Liver (tissue), 9 donors: ENCODE results near the gene MSMB. TPM values are rescaled to one million over a fixed set of nuclear protein-coding genes. Genes with fewer than 3 reads are reported as not detected.

Experiments used
- DNase-seq: peaks from one replicate; pipeline ENCODE4 v3.0.0-alpha.2; 2017; ENCODE audit warnings: low spot score
- H3K27ac ChIP-seq, 2 donors: one replicate each; pipeline ENCODE4 v1.7.0; 2013; ENCODE audit warnings: inconsistent platforms in 2 of 2, low read length in 2 of 2, control low read depth in 1 of 2, low read depth in 1 of 2, mild to moderate bottlenecking in 1 of 2
- H3K27me3 ChIP-seq, 4 donors: one replicate each; pipeline versions ENCODE4 v1.6.1 to v1.7.0; 2013; ENCODE audit warnings: low read length in 3 of 4, inconsistent platforms in 1 of 4, mild to moderate bottlenecking in 1 of 4, moderate library complexity in 1 of 4; ENCODE audit not compliant: control insufficient read depth in 4 of 4, insufficient read depth in 4 of 4
- H3K36me3 ChIP-seq, 4 donors: one replicate each; pipeline versions ENCODE4 v1.6.1 to v1.7.0; 2013; ENCODE audit warnings: low read length in 3 of 4, mild to moderate bottlenecking in 3 of 4, low read depth in 1 of 4, moderate library complexity in 1 of 4; ENCODE audit not compliant: control insufficient read depth in 4 of 4, insufficient read depth in 3 of 4
- H3K4me1 ChIP-seq, 4 donors: one replicate each; pipeline versions ENCODE4 v1.6.1 to v1.7.0; 2013; ENCODE audit warnings: low read length in 3 of 4, mild to moderate bottlenecking in 3 of 4, moderate library complexity in 1 of 4; ENCODE audit not compliant: control insufficient read depth in 4 of 4, insufficient read depth in 4 of 4
- H3K4me3 ChIP-seq, 3 donors: one replicate each; pipeline versions ENCODE4 v1.6.1 to v1.7.0; 2013; ENCODE audit warnings: low read length in 3 of 3, control low read depth in 1 of 3, low read depth in 1 of 3, mild to moderate bottlenecking in 1 of 3
- H3K9ac ChIP-seq, 2 donors: one replicate each; pipeline ENCODE4 v1.7.0; 2013; ENCODE audit warnings: low read length in 2 of 2, mild to moderate bottlenecking in 2 of 2, moderate library complexity in 2 of 2, control low read depth in 1 of 2, low read depth in 1 of 2
- H3K9me3 ChIP-seq, 4 donors: one replicate each; pipeline versions ENCODE4 v1.6.1 to v1.7.0; 2013; ENCODE audit warnings: low read length in 3 of 4; ENCODE audit not compliant: control insufficient read depth in 4 of 4
- ATF3 ChIP-seq: IDR thresholded peaks from 2 replicates; pipeline ENCODE4 v1.6.1; 2016; ENCODE audit warnings: antibody characterized with exemption
- CTCF ChIP-seq: fragments of 150-350 bp; IDR thresholded peaks from 2 replicates; pipeline ENCODE4 v1.5.1; 2017; ENCODE audit warnings: improper control_type of control experiment, low read depth, low read length; ENCODE audit not compliant: missing input control
- EGR1 ChIP-seq, 2 donors: IDR thresholded peaks; 2 replicates each; pipeline ENCODE4 v1.6.1; 2016 to 2018; ENCODE audit warnings: antibody characterized with exemption in 2 of 2, low read depth in 2 of 2
- FOXA1 ChIP-seq: IDR thresholded peaks from 2 replicates; pipeline ENCODE4 v1.6.1; 2016; ENCODE audit warnings: antibody characterized with exemption
- FOXA2 ChIP-seq: IDR thresholded peaks from 2 replicates; pipeline ENCODE4 v1.6.1; 2016; ENCODE audit warnings: antibody characterized with exemption
- GABPA ChIP-seq, 2 donors: IDR thresholded peaks in 1 of 2; conservative IDR thresholded peaks in 1 of 2; 2 replicates each; pipeline ENCODE4 v1.6.1; 2016; ENCODE audit warnings: antibody characterized with exemption in 2 of 2, mild to moderate bottlenecking in 1 of 2, moderate library complexity in 1 of 2
- HNF4A ChIP-seq, 2 donors: conservative IDR thresholded peaks; 2 replicates each; pipeline ENCODE4 v1.6.1; 2016; ENCODE audit warnings: antibody characterized with exemption in 2 of 2, mild to moderate bottlenecking in 2 of 2
- HNF4G ChIP-seq: IDR thresholded peaks from 2 replicates; pipeline ENCODE4 v1.6.1; 2016; ENCODE audit warnings: antibody characterized with exemption
- JUND ChIP-seq, 2 donors: IDR thresholded peaks; 2 replicates each; pipeline ENCODE4 v1.6.1; 2016; ENCODE audit warnings: antibody characterized with exemption in 2 of 2
- MAX ChIP-seq: IDR thresholded peaks from 2 replicates; pipeline ENCODE4 v1.6.1; 2016; ENCODE audit warnings: antibody characterized with exemption
- NR2F2 ChIP-seq: IDR thresholded peaks from 2 replicates; pipeline ENCODE4 v1.6.1; 2016; ENCODE audit warnings: antibody characterized with exemption
- RAD21 ChIP-seq, 2 donors: IDR thresholded peaks; 2 replicates each; pipeline ENCODE4 v1.6.1; 2016; ENCODE audit warnings: antibody characterized with exemption in 2 of 2, mild to moderate bottlenecking in 2 of 2
- REST ChIP-seq: IDR thresholded peaks from 2 replicates; pipeline ENCODE4 v1.6.1; 2016; ENCODE audit warnings: antibody characterized with exemption, mild to moderate bottlenecking
- RXRA ChIP-seq, 2 donors: IDR thresholded peaks; 2 replicates each; pipeline ENCODE4 v1.6.1; 2017 to 2018; ENCODE audit warnings: antibody characterized with exemption in 2 of 2, mild to moderate bottlenecking in 1 of 2
- SP1 ChIP-seq: IDR thresholded peaks from 2 replicates; pipeline ENCODE4 v1.6.1; 2018; ENCODE audit warnings: antibody characterized with exemption, mild to moderate bottlenecking
- TAF1 ChIP-seq: conservative IDR thresholded peaks from 2 replicates; pipeline ENCODE4 v1.6.1; 2016; ENCODE audit warnings: antibody characterized with exemption, mild to moderate bottlenecking
- YY1 ChIP-seq: IDR thresholded peaks from 2 replicates; pipeline ENCODE4 v1.6.1; 2016; ENCODE audit warnings: antibody characterized with exemption, mild to moderate bottlenecking
- ZBTB33 ChIP-seq: IDR thresholded peaks from 2 replicates; pipeline ENCODE4 v1.6.1; 2016; ENCODE audit warnings: antibody characterized with exemption
- WGBS: extraction: QIAGEN DNeasy Blood & Tissue Kit; methylation state at CpG from one replicate; pipeline ENCODE4 v1.1.7; 2013; 5-methylcytosine and 5-hydroxymethylcytosine counted together
- polyA plus RNA-seq, 2 donors: library from polyadenylated mRNA; stranded (reverse) in 1 of 2; unstranded in 1 of 2; fragments of 200-250 nt in 1 of 2; fragments of >200 nt in 1 of 2; fragmentation: Nextera tagmentation in 1 of 2; extraction: Ambion mirVana in 1 of 2; gene quantifications; one replicate each; pipeline versions ENCODE4 v1.2.1 to v1.2.3, GENCODE V29; 2013 to 2015
- total RNA-seq, 2 donors: library from RNA; depleted of rRNA; stranded (reverse); fragments of >200 nt; gene quantifications; one replicate each; pipeline ENCODE4 v1.2.3, GENCODE V29; 2014
- donor health status: healthy.
- donor health status: healthy.
- donor health status: healthy.
- donor health status: healthy.
- donor health status: healthy.

Gene MSMB
- total and polyA plus RNA-seq, 4 donors: not detected

GRCh38 chr10:46052791-46053375 is 6.8 kb upstream of the MSMB start:
- Histone ChIP-seq H3K4me1 (no peaks in the 10 kb centered on the region), H3K36me3 (no peaks in the 10 kb centered on the region), H3K9me3 (no peaks in the 10 kb centered on the region), H3K9ac (no peak overlapping the region), H3K4me3 (no peak overlapping the region), H3K27ac (no peak overlapping the region), H3K27me3 (no peaks in the 10 kb centered on the region)
- DNase-seq: no peak
- WGBS: 94% methylated on average over 6 of the region's 6 CpGs
- TF ChIP-seq FOXA1: no peak
- TF ChIP-seq RAD21 (IDR thresholded peaks at IDR 0.05): no peak
- no peak for TF ChIP-seq GABPA (IDR thresholded peaks at IDR 0.05 in 1 of 2, conservative IDR thresholded peaks at IDR 0.05 in 1 of 2)
- TF ChIP-seq JUND (IDR thresholded peaks at IDR 0.05): no peak
- TF ChIP-seq HNF4A (conservative IDR thresholded peaks at IDR 0.05): no peak
- TF ChIP-seq MAX: no peak
- no peak for TF ChIP-seq ATF3
- TF ChIP-seq HNF4G: no peak
- no peak for TF ChIP-seq RXRA (IDR thresholded peaks at IDR 0.05)
- TF ChIP-seq CTCF: no peak
- TF ChIP-seq YY1: no peak
- TF ChIP-seq FOXA2: no peak
- no peak for TF ChIP-seq TAF1
- no peak for TF ChIP-seq NR2F2

GRCh38 chr10:46052057-46052790 is 6.2 kb upstream of the MSMB start:
- Histone ChIP-seq H3K9ac (no peak overlapping the region), H3K27ac (no peak overlapping the region), H3K4me3 (no peak overlapping the region), H3K36me3 (no peaks in the 10 kb centered on the region), H3K4me1 (no peaks in the 10 kb centered on the region), H3K9me3 (no peaks in the 10 kb centered on the region), H3K27me3 (no peaks in the 10 kb centered on the region)
- no peak for DNase-seq
- TF ChIP-seq NR2F2 (no peak), JUND (IDR thresholded peaks at IDR 0.05) (no peak), RAD21 (IDR thresholded peaks at IDR 0.05) (no peak), YY1 (no peak), GABPA (IDR thresholded peaks at IDR 0.05 in 1 of 2, conservative IDR thresholded peaks at IDR 0.05 in 1 of 2) (no peak), RXRA (IDR thresholded peaks at IDR 0.05) (no peak), EGR1 (IDR thresholded peaks at IDR 0.05; ENCODE audit: low read depth in 2 of 2) (no peak), ATF3 (no peak), FOXA1 (no peak), TAF1 (no peak), MAX (no peak), CTCF (no peak), HNF4G (no peak), FOXA2 (no peak), ZBTB33 (no peak), REST (no peak), SP1 (no peak), HNF4A (conservative IDR thresholded peaks at IDR 0.05) (no peak)
- 67% methylated on average over 7 of the region's 7 CpGs for WGBS
